Measurements from ENCODE around the gene METTL5.

- no peak for TF ChIP-seq YY1 (IDR thresholded peaks at IDR 0.05; ENCODE audit: insufficient read depth, insufficient read length)
- no peak for TF ChIP-seq ZNF274 (IDR thresholded peaks at IDR 0.05; ENCODE audit: low read depth, low read length)
- TF ChIP-seq SUZ12 (IDR thresholded peaks at IDR 0.05; ENCODE audit: extremely low read depth, insufficient read depth, insufficient read length) = no peak
Measured at GRCh38 chr2:169840747-169841142, 16.0 kb upstream of the METTL5 start.
